CD4-positive, alpha-beta T cell treated with Interleukin-6 at 100 ng/mL for 8 hours (primary cell): ENCODE results near the gene SEMA6D.
"Not testable (repeated sequence)": the region's sequence is repeated elsewhere in the genome, so short reads cannot be mapped to it uniquely, and the experiment has no call there.

Source experiments
- DNase-seq: peaks from one replicate; pipeline ENCODE4 v3.0.0-alpha.2; 2020; ENCODE audit warnings: mixed read lengths, low spot score

The SEMA6D gene

GRCh38 chr15:47716516-47716915 is 789 bp upstream of the SEMA6D start:
- no peak for DNase-seq

DNA sequence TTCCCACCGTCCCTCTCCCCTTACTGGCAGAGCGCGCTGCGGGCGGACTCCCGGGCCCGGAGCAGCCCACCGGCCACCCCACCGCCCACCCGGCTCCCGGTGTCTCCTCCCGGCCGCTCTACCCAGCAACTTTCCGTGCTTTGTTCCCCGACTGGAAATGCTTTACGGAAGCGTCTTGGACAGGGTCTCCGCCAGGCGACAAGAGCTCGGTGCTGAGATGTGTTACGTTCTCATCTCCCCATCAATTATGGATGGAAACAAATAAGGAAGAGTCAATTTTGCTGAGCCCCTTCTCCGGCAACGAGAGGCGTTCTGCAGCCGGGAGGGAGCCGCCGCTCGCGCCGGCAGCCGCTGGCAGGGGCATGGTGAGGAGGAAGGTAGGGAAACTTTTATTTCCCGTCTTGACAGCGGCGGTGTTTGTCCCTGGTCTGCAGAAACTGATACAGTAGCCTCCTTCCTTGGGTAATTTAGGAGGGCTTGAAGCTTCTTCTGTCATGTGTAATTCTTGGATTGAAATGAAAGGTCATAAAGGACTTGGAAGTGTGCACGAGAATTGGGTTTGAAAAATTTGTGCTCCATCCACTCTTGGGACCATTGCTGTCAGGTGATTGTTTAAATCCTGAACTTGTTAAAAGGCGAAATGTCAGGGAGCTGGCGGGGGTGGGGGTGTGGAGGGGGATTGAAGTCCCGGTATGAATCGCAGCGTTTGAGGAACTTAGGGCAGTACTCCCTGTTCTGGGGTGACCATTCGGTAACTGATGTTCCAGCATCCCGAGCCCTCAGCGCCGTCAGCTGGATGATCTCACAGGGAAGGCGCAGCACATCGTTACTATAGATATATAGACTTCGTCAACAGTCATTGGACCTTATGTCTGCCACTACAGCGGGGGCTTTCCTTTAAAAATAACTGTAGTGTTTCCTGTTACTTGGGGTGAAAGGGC is 1.5 kb downstream of the SEMA6D start:
- no peak for DNase-seq

DNA sequence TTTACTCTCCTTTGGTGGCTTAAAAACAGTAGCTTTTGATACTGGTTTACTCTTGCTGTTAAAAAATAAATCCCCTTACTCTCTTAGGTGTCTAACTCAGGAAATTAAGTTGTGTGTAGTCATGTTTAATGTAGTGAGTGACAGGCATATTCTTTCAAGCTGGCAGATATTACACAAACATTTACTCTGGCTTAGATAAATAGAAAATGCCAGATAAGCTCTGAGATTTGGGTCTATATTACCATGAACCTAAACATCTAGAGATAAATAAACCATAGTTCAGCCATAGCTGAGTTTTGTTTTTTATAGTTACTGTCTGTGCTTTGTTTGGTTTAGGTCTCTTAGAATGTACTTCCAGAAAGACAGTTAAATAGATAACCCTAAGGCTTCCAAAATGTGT is 2.4 kb downstream of the SEMA6D start:
- DNase-seq, result no peak

DNA sequence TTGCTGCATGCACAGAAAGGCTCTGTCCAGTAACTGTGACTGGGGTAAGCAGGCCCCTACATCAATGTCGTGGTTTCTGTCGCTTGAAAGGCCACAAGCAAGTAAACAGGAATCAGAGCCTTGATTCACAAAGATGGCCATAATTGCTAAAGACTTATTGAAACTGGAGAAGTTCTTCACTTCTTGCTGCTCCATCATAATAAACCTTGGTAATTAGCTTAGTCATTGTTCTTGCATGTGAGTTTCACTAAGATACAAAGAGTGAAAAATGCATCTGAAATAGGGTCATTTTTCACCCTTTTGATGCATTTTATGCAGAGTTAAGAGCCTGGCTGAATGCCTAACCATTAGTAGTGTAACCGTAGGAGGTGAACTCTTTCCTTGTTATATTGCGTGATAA is 3.2 kb downstream of the SEMA6D start:
- DNase-seq, result no peak

GRCh38 chr15:47721676-47722075 is 4.4 kb downstream of the SEMA6D start:
- no peak for DNase-seq

GRCh38 chr15:47724346-47724745 is 7.0 kb downstream of the SEMA6D start:
- DNase-seq, result no peak

DNA sequence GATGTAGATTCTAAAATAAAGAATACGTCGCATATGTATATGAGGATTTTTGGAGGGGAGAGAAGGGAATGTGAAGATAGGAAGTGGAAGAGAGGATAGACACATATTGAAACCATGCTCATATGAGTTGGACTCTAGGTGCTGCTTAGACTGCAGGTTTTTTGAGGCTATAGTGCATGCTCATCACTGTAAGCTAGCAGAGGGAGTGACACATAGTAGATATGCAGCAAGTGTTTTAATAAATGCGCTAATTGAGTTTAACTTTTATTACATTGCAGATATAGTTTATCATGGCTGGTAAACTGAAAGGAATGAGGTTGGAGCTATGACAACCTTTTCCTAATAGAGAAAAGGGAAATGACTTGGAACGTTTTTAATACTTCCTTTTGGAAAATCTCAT is 7.7 kb downstream of the SEMA6D start:
- DNase-seq, result no peak

DNA sequence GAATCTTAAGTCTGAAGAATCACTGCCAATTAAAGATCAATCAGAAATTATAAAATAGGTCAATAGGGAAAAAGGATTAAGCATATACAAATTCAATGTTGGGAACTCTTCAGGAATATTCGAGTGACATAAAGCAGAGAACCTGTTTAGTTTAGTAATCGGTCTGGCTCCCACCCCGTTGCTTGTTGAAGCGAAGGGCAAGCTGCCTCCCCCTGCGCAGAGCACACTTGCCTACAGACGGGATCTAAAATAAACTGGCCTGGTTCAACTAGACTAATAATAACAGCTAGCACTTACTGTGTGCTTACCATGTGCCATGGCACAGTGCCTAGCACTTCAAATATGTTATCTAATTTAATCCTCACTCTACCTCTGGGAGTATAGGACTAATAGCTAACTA is 8.6 kb downstream of the SEMA6D start:
- no peak for DNase-seq

DNA sequence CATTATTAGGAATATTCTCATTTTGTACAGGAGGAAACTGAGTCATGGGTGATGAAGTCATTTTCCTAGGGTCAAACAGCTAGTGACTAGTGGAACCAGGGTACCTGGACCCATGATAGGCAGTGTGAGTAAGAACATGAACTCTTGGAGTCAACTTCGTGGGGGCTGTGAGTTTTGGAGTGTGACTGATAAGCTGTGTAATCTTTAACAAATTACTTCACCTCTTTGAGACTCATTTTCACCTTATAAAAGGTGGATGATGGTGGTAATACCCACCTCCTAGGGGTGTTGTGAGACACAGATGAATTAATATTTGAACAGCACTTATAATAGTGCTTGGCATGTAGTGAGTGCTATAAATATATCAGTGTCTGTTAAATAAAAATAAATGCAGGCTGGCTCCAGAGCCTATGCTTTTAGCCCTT is 9.1 kb downstream of the SEMA6D start:
- no peak for DNase-seq

DNA sequence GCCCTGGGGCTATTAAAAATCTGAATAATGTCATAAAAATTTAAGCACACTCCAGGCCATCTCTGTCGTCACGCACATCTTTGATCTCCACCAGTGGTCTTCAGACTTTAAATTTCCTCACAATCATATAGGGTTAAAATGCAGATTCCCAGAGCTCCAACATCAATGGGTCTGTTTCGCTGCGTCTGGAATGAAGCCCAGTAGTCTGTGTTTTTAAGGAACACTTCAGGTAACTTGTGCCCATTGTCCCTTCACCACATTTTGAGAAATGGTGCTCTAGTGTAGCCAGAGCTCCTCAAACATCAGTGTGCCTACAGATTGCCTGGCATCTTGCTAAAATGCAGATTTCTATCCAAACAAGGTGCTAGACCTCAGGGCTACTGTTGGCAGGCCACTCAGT is 9.8 kb downstream of the SEMA6D start:
- no peak for DNase-seq

DNA sequence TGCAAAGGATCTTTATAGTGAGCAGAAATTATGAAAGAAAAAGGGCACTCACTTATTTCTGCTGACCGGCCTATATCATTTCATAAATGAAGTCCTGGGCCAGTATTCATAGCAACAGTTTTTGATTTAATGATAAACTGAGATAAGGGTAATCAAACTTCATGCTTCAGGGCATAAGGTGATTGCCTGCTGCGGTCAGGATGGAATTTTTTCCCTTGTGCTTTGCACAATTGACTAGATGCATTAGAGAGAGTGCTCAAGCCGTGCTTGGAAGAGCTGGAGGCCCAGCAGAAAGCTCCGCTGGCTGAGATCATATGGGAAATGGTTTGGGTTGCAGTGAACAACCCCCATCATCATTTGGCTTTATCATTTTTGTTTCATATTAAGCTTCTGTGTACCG is 10.4 kb downstream of the SEMA6D start:
- no peak for DNase-seq

- no peak for DNase-seq
These were observed 11.1 kb downstream of the SEMA6D start for GRCh38 chr15:47728426-47728825.

DNA sequence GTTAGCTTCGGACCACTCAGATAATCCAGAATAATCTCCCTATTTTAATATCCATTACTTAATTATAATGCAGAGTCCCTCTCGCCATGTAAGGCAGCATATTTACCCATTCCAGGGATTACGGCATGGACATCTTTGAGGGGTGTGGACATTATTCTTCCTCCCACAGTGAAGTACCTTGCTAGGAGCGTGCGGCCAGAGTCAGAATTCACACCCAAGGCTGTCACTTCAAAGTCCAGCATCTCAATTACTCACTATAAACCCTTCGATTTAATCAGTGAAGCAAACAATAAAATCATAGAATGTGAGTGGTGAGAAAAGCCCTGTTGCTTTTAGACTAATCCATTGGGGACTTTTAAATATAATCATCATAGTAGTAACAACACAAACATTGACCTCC is 11.6 kb downstream of the SEMA6D start:
- no peak for DNase-seq

DNA sequence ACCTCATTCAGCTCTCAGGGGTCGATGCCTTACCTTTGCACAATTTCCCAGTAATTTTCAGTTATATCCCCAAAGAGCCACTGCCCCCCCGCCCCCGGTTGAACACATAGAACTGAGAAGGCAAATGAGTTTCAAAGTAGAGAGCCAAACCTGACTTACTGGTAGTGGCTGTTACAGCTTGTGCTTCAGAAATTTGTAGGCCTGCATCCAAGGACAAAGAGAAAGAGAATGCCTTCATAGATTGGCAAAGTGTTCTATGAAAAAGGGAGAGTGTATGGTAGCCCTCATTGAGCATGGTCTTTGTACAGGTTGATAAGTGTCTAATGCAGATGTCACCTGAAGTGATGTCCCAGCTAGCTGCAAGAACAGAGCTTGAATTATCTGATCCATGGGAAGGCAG is 13.9 kb downstream of the SEMA6D start:
- no peak for DNase-seq

DNA sequence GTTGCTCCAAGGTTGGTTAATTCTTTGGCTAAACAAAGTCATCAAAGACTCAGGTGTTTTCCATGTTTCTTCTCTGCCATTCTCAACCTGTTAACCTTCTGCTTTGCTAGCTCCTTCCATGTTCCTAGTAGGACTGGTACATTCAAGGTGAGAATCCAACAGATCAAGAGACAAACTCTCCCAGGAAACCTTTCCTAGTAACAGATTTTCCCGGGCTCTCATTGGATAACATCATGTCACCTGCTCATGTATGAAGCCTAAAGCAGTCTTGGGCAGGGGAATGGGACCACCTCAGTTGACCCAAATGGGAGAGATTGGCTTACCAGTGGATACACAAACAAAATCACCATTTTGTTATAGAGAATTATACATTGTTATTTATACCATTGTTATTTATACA is 14.9 kb downstream of the SEMA6D start:
- no peak for DNase-seq

DNA sequence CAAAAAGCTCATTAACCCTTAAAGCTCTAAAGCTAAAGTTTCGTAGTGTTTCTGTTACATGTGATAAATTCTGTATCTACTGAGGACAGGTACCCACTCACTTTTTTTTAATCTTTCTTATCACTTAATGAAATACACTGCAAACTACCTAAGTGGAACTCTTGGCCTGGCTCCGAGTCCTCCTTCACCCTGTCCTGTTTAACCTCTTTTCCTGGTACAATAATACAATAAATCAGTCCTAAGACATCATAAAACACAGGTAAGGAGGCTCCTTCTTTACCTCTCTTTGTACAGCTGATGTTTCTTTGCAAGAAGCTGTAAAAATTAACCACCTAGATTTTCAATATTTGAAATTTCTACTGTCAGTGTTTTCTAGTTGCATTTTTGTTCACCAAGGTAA is 15.8 kb downstream of the SEMA6D start:
- DNase-seq, result no peak

GRCh38 chr15:47736143-47736786 is 19.0 kb downstream of the SEMA6D start:
- no peak for DNase-seq

- DNase-seq, result no peak
These were observed 20.2 kb downstream of the SEMA6D start for GRCh38 chr15:47737477-47737876.

GRCh38 chr15:47738144-47738825 is 21.0 kb downstream of the SEMA6D start:
- DNase-seq, result not testable (repeated sequence)

DNA sequence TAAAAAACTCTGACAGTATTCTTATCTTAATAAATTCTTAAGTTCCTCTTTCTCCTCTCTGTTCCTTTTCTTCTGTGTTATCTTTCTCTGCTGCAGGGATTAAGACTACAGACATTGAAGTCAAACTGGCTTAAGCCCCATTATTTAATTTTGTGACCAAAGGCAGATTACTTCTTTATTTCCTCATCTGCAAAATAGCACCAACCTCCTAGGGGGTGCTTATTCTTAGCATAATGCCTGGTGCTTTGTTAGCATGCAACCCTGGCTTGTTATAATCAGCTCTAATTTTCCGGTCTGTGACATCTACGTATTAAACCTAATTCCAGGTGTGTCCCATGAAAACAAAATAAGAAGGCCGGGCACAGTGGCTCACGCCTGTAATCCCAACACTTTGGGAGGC is 23.8 kb downstream of the SEMA6D start:
- DNase-seq, result no peak

- no peak for DNase-seq
These were observed 24.6 kb downstream of the SEMA6D start for GRCh38 chr15:47741907-47742306.

DNA sequence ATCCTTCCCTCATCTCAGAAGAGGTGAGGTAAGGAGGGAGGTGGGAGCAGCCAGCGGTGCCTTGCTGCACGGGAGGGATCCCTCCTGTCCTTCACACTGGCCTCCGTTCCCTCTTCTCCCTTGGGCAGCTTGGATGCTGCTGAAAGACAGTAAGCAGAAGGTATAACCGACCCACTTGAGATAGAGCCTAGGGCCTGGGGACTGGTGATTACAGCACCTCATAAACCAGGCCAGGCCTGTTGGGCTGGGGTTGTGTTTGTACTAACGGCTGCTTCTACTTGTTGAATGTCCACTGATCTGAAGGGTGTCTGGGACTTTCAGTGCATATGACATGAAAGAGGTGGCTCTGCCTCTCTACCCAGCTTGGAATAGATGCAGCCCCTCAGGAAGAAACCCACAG is 25.0 kb downstream of the SEMA6D start:
- DNase-seq, result no peak

DNA sequence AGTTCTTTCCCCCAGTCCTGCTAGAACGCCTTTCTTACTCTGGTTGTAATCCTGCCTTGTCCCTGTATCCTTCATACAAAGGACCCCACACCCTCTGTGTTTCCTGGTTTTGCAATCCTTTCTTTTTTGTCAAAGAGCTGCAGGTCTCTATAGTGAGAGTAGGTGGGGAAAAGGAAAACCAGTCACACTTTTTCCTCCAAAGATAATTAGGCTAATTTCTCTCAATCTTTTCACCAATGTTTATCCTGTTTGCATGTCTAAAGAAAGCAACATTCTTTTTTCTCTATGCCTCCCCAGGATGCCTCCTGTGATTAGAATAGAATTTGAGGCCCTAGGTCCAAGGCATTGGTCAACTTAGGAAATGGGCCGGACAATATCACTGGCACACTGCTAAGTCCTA is 25.4 kb downstream of the SEMA6D start:
- DNase-seq, result no peak
